K562 (cell line): ENCODE results near the gene HOXD9. TPM values are rescaled to one million over a fixed set of nuclear protein-coding genes. Genes with fewer than 3 reads are reported as not detected.

Experiments used
- HEY1 ChIP-seq: fragments of 250-450 bp; sonication (Bioruptor Pico); IDR thresholded peaks from 2 replicates; pipeline ENCODE4 v1.5.0; 2020; ENCODE audit warnings: mild to moderate bottlenecking, moderate library complexity, borderline replicate concordance
- KLF6 ChIP-seq: fragments of 250-450 bp; sonication (Bioruptor Pico); IDR thresholded peaks from 2 replicates; pipeline ENCODE4 v1.4.0; 2020; ENCODE audit warnings: mild to moderate bottlenecking, moderate library complexity, borderline replicate concordance
- TAF15 ChIP-seq: fragments of 200-400 bp; formaldehyde crosslinking; IDR thresholded peaks from 2 replicates; pipeline ENCODE4 v1.6.1; 2017; ENCODE audit warnings: mild to moderate bottlenecking, low read depth, low read length, moderate library complexity
- polyA plus RNA-seq, 8 experiments: library from polyadenylated mRNA; depleted of rRNA in 4 of 8; stranded (reverse) in 5 of 8; unstranded in 3 of 8; fragments of >200 nt; fragmentation: Nextera tagmentation in 2 of 8; fragmentation: Illumina TruSeq in 1 of 8; extraction: Ambion mirVana in 2 of 8; extraction: Trizol in 1 of 8; gene quantifications; 2 replicates each; pipeline versions ENCODE4 v1.2.1 to v1.2.3, GENCODE V29; 2011 to 2014; ENCODE audit warnings: inconsistent platforms in 1 of 8, missing spikeins in 1 of 8
- total RNA-seq, 7 experiments: library from RNA; depleted of rRNA in 6 of 7; stranded (reverse); fragments of >200 nt in 6 of 7; fragmentation: Illumina TruSeq in 2 of 7; extraction: Trizol in 2 of 7; gene quantifications; 2 replicates each; pipeline versions ENCODE4 v1.2.1 to v1.2.3, GENCODE V29; 2011 to 2021; ENCODE audit warnings: low replicate concordance in 1 of 7
- TF ChIP-seq, protein P1 (sequence below): fragments of 200-400 bp; formaldehyde crosslinking; IDR thresholded peaks from 2 replicates; pipeline ENCODE4 v1.6.1; 2017; ENCODE audit warnings: mild to moderate bottlenecking, low read depth, low read length, moderate library complexity
- TF ChIP-seq, protein P2 (sequence below): fragments of 450-650 bp; IDR thresholded peaks from 2 replicates; pipeline ENCODE4 v1.6.1; 2016; ENCODE audit warnings: mild to moderate bottlenecking

HOXD9 gene
- total and polyA plus RNA-seq, 9 of the 15 experiments (the other 6 are each of a cell fraction or from before 2014, with no cell fraction given) = not detected

DNA sequence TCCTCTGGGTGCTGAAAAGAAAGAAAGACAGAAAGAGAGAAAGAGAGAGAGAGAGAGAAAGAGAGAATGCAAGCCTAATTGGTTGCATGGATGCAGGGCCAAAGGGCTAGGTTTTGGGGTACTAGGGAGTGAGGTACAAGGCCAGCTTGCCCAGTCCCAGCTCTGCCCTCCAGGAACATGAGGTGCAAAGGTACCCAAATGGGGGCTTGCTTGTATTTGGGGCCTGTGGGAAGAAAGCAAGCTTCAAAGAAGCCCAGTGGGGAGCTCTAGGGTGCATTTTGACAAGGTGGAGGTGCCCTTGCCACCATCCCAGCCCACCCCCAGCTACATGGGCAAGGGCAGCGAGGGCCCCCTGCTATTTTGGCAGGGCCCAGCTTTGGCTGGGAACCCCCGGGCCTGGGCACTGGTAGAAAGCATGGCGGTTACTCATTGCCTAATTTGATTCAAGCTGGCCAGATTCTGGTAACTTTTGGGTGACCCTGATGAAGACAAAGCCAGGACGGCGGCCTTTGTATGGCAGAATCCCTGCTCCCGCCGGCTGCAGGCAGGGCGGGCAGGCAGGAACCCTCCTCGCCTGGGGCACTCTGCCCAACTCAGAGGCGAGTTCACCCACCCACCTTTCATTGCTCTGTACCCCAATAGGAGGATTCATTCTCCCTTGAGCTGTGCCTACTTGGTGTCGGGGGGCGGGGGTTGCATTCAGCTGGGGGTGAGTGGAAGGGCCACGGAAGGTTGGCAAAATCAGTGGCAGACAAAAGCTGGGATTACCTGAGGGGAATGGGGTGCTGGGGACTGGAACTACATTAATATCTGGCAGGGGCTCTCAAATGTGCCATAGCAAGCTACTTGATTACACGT is 28.3 kb downstream of the HOXD9 start (continued):
- TF ChIP-seq, protein P1, sequence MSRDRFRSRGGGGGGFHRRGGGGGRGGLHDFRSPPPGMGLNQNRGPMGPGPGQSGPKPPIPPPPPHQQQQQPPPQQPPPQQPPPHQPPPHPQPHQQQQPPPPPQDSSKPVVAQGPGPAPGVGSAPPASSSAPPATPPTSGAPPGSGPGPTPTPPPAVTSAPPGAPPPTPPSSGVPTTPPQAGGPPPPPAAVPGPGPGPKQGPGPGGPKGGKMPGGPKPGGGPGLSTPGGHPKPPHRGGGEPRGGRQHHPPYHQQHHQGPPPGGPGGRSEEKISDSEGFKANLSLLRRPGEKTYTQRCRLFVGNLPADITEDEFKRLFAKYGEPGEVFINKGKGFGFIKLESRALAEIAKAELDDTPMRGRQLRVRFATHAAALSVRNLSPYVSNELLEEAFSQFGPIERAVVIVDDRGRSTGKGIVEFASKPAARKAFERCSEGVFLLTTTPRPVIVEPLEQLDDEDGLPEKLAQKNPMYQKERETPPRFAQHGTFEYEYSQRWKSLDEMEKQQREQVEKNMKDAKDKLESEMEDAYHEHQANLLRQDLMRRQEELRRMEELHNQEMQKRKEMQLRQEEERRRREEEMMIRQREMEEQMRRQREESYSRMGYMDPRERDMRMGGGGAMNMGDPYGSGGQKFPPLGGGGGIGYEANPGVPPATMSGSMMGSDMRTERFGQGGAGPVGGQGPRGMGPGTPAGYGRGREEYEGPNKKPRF = no peak
- no peak for TF ChIP-seq TAF15
- TF ChIP-seq KLF6 = no peak
- no peak for TF ChIP-seq HEY1 (CRISPR knock-in tag)
- TF ChIP-seq, protein P2, sequence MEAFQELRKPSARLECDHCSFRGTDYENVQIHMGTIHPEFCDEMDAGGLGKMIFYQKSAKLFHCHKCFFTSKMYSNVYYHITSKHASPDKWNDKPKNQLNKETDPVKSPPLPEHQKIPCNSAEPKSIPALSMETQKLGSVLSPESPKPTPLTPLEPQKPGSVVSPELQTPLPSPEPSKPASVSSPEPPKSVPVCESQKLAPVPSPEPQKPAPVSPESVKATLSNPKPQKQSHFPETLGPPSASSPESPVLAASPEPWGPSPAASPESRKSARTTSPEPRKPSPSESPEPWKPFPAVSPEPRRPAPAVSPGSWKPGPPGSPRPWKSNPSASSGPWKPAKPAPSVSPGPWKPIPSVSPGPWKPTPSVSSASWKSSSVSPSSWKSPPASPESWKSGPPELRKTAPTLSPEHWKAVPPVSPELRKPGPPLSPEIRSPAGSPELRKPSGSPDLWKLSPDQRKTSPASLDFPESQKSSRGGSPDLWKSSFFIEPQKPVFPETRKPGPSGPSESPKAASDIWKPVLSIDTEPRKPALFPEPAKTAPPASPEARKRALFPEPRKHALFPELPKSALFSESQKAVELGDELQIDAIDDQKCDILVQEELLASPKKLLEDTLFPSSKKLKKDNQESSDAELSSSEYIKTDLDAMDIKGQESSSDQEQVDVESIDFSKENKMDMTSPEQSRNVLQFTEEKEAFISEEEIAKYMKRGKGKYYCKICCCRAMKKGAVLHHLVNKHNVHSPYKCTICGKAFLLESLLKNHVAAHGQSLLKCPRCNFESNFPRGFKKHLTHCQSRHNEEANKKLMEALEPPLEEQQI = no peak
- TF ChIP-seq, all 486 proteins: peak for 0
